ENCODE data around the gene ABCC4.

GRCh38 chr13:95327190-95327589 lies 25.9 kb upstream of the ABCC4 start:
- TF ChIP-seq PATZ1 (tag by site-specific recombination; IDR thresholded peaks at IDR 0.05) (no peak), CTCF (tag by site-specific recombination; IDR thresholded peaks at IDR 0.05) (no peak), ZNF121 (tag by site-specific recombination; IDR thresholded peaks at IDR 0.05) (no peak)
